ENCODE measurements around the gene RMDN2.

- TF ChIP-seq ATF2 (IDR thresholded peaks at IDR 0.05; ENCODE audit: low read length) (no peak), CTCF (IDR thresholded peaks at IDR 0.05 in 2 of 3, conservative IDR thresholded peaks at IDR 0.05 in 1 of 3; ENCODE audit: control insufficient read depth in 2 of 3, extremely low read depth in 1 of 3, insufficient read depth in 1 of 3, low read depth in 3 of 3, low read length in 3 of 3) (no peak)
Observed at GRCh38 chr2:38037325-38037724, 112.2 kb downstream of the RMDN2 start.
